ENCODE measurements around the gene TIMP2.

Gene TIMP2

DNA sequence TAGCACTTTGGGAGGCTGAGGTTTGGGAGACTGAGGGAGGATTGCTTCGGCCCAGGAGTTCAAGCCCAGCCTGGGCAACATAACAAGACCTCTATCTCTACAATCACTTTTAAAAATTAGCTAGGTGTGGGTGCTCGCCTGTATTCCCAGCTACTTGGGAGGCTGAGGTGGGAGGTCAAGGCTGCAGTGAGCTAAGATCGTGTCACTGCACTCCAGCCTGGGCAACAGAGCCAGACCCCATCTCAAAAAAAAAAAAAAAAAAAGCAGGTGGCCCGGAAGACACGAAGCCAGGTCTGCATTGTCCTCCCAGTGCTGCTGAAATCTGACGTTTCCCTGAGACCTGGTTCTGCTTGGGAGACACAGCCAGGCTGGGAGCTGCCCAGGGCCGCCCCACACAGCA is 18.8 kb upstream of the TIMP2 start:
- H3K9me3 ChIP-seq (replicated peaks in 1 of 11) = no peaks in the 10 kb centered on the region
- H3K4me2 ChIP-seq = peak overlapping the region in 7 of 11 experiments; percentile 63 to 85 (median 75); a peak in 12 of 22 replicates
- peaks cover 0 to 6% (median 0%) of the 10 kb centered on the region in 11 experiments; a peak in 3 of 22 replicates for H3K27me3 ChIP-seq

GRCh38 chr17:78940708-78941107 is 15.5 kb upstream of the TIMP2 start:
- no peak for TF ChIP-seq Cebpa-rat (IDR thresholded peaks at IDR 0.05)
- Histone ChIP-seq H3K27ac (no peak overlapping the region), H3K27me3 (peaks cover 0 to 6% (median 0%) of the 10 kb centered on the region in 11 experiments; a peak in 3 of 22 replicates), H4K20me1 (no peaks in the 10 kb centered on the region), H3K9ac (no peak overlapping the region), H3K36me3 (no peaks in the 10 kb centered on the region), H3K9me3 (replicated peaks in 1 of 11) (no peaks in the 10 kb centered on the region), H3K4me2 (peak overlapping the region in 9 of 11 experiments; percentile 35 to 60 (median 56); a peak in 15 of 22 replicates), H3K4me1 (peaks cover 18 to 54% (median 47%) of the 10 kb centered on the region in 10 experiments), H3K4me3 (no peak overlapping the region)

More for the DNA sequence above, 18.8 kb upstream of the TIMP2 start:
- no peak overlapping the region for H3K9ac ChIP-seq
- H3K27ac ChIP-seq = no peak overlapping the region
- peaks cover 36 to 76% (median 68%) of the 10 kb centered on the region in 10 experiments for H3K4me1 ChIP-seq
- H4K20me1 ChIP-seq = no peaks in the 10 kb centered on the region
- TF ChIP-seq Cebpa-rat (IDR thresholded peaks at IDR 0.05) = no peak
- no peaks in the 10 kb centered on the region for H3K36me3 ChIP-seq
- no peak overlapping the region for H3K4me3 ChIP-seq

GRCh38 chr17:78940258-78940657 is 15.1 kb upstream of the TIMP2 start:
- 0 out of 22 replicates have a peak overlapping the region, but pooled peaks of 1 of the 11 experiments have one; percentile 10 for H3K9ac ChIP-seq
- H3K9me3 ChIP-seq (replicated peaks in 1 of 11) = no peaks in the 10 kb centered on the region
- TF ChIP-seq Cebpa-rat (IDR thresholded peaks at IDR 0.05) = no peak
- H3K4me2 ChIP-seq = peak overlapping the region in 9 of 11 experiments; percentile 35 to 60 (median 56); a peak in 19 of 22 replicates
- peaks cover 13 to 53% (median 46%) of the 10 kb centered on the region in 10 experiments for H3K4me1 ChIP-seq
- H3K27ac ChIP-seq = peak overlapping the region in 2 of 11 experiments; percentile 4 to 16; a peak in 1 of 22 replicates
- H3K36me3 ChIP-seq = no peaks in the 10 kb centered on the region
- H3K4me3 ChIP-seq = no peak overlapping the region
- H3K27me3 ChIP-seq = peaks cover 0 to 6% (median 0%) of the 10 kb centered on the region in 11 experiments; a peak in 3 of 22 replicates
- no peaks in the 10 kb centered on the region for H4K20me1 ChIP-seq

GRCh38 chr17:78939615-78940014 is 14.4 kb upstream of the TIMP2 start:
- TF ChIP-seq Cebpa-rat (IDR thresholded peaks at IDR 0.05) = no peak
- Histone ChIP-seq H3K36me3 (no peaks in the 10 kb centered on the region), H3K27ac (peak overlapping the region in 4 of 11 experiments; percentile 4 to 22 (median 12); a peak in 3 of 22 replicates), H4K20me1 (no peaks in the 10 kb centered on the region), H3K9ac (peak overlapping the region in 2 of 11 experiments; percentile 10 to 14; a peak in 1 of 22 replicates), H3K4me3 (no peak overlapping the region), H3K4me1 (peaks cover 12 to 53% (median 46%) of the 10 kb centered on the region in 10 experiments), H3K9me3 (replicated peaks in 1 of 11) (no peaks in the 10 kb centered on the region), H3K4me2 (peak overlapping the region in 9 of 11 experiments; percentile 35 to 60 (median 56); a peak in 18 of 22 replicates), H3K27me3 (peaks cover 0 to 5% (median 0%) of the 10 kb centered on the region in 11 experiments; a peak in 2 of 22 replicates)

GRCh38 chr17:78937561-78937960 is 12.4 kb upstream of the TIMP2 start:
- no peak overlapping the region for H3K9ac ChIP-seq
- H3K9me3 ChIP-seq (replicated peaks in 1 of 11) = no peaks in the 10 kb centered on the region
- no peak overlapping the region for H3K27ac ChIP-seq
- H3K4me3 ChIP-seq = no peak overlapping the region
- no peaks in the 10 kb centered on the region for H3K27me3 ChIP-seq
- H3K4me1 ChIP-seq = peaks cover 31 to 53% (median 49%) of the 10 kb centered on the region in 10 experiments
- no peaks in the 10 kb centered on the region for H4K20me1 ChIP-seq
- H3K36me3 ChIP-seq = no peaks in the 10 kb centered on the region
- H3K4me2 ChIP-seq = no peak overlapping the region
- TF ChIP-seq Cebpa-rat (IDR thresholded peaks at IDR 0.05) = no peak

GRCh38 chr17:78935419-78936323 is 10.5 kb upstream of the TIMP2 start:
- H3K27ac ChIP-seq = peak overlapping the region in 8 of 11 experiments; percentile 77 to 86 (median 82); a peak in 8 of 22 replicates
- no peak for TF ChIP-seq Cebpa-rat (IDR thresholded peaks at IDR 0.05)

DNA sequence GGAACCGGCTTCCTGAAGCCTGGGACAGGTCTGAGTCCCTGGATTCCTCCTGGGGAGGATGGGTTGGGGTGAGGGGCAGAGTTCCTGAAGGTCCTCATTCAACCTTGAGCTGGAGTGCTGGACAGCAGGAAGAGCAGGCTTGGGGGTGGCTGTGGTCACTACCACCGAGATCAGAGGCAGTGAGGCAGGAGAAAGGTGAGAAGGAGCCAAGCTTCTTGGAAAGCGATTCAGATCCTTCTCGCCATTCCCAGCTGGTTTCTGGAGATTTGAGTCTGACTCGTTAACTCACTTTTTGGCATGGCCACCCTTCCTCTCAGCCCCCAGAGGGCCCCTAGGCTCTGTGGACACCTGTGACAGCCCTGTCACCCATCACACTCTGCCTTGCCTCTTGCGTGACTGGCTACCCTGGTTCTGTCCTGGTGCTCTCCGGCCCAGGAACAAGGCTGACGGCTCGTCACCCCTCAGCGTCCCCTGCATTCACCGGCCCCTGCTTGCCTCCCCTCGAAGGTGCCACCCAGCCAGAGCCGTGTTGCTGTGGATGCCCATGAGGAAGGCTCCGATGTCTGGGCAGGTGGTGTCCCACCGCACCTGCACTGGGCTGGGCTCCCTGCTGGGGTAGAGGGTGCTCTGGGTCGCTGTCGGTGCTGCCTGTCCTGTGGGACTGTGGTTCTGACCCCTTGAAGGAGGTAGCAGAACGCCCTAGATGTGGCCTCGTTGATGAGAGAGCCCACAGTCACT is 9.7 kb upstream of the TIMP2 start:
- peak overlapping the region in 10 of 11 experiments; percentile 57 to 75 (median 69); a peak in 18 of 22 replicates for H3K9ac ChIP-seq

More at GRCh38 chr17:78935419-78936323, 10.5 kb upstream of the TIMP2 start:
- H3K36me3 ChIP-seq = no peaks in the 10 kb centered on the region
- peak overlapping the region in 2 of 11 experiments; percentile 67 to 75; a peak in 2 of 22 replicates for H3K9ac ChIP-seq
- H3K4me2 ChIP-seq = peak overlapping the region; percentile 81 to 99 (median 92); a peak in 20 of 22 replicates
- no peaks in the 10 kb centered on the region for H3K27me3 ChIP-seq
- no peaks in the 10 kb centered on the region for H4K20me1 ChIP-seq
- H3K9me3 ChIP-seq (replicated peaks in 1 of 11) = no peaks in the 10 kb centered on the region
- no peak overlapping the region for H3K4me3 ChIP-seq
- H3K4me1 ChIP-seq = peaks cover 34 to 55% (median 50%) of the 10 kb centered on the region in 10 experiments

GRCh38 chr17:78933959-78934568 is 8.9 kb upstream of the TIMP2 start:
- Histone ChIP-seq H3K9ac (peak overlapping the region in 10 of 11 experiments; percentile 57 to 75 (median 69); a peak in 20 of 22 replicates), H3K4me1 (peaks cover 28 to 46% (median 37%) of the 10 kb centered on the region in 10 experiments), H4K20me1 (no peaks in the 10 kb centered on the region), H3K4me3 (peak overlapping the region in 9 of 10 experiments; percentile 14 to 59 (median 33); a peak in 16 of 20 replicates), H3K27ac (peak overlapping the region in 10 of 11 experiments; percentile 63 to 86 (median 81); a peak in 20 of 22 replicates), H3K36me3 (no peaks in the 10 kb centered on the region), H3K27me3 (no peaks in the 10 kb centered on the region), H3K4me2 (peak overlapping the region; percentile 81 to 99 (median 92)), H3K9me3 (replicated peaks in 1 of 11) (no peaks in the 10 kb centered on the region)
- no peak for TF ChIP-seq Cebpa-rat (IDR thresholded peaks at IDR 0.05)

More for the DNA sequence above, 9.7 kb upstream of the TIMP2 start:
- peak overlapping the region in 6 of 10 experiments; percentile 14 to 59 (median 34); a peak in 5 of 20 replicates for H3K4me3 ChIP-seq
- TF ChIP-seq Cebpa-rat (IDR thresholded peaks at IDR 0.05) = no peak
- H3K27ac ChIP-seq = peak overlapping the region in 10 of 11 experiments; percentile 63 to 86 (median 81); a peak in 20 of 22 replicates
- H3K4me2 ChIP-seq = peak overlapping the region; percentile 81 to 99 (median 92)
- H3K36me3 ChIP-seq = no peaks in the 10 kb centered on the region
- H3K9me3 ChIP-seq (replicated peaks in 1 of 11) = no peaks in the 10 kb centered on the region
- H3K27me3 ChIP-seq = no peaks in the 10 kb centered on the region
- peaks cover 29 to 50% (median 44%) of the 10 kb centered on the region in 10 experiments for H3K4me1 ChIP-seq
- H4K20me1 ChIP-seq = no peaks in the 10 kb centered on the region

Data from BLaER1 treated with 17β-estradiol and CSF1 and Interleukin-3, amounts not matched to agents 10 nM and 100 nM (cell line).